ENCODE data around the gene SORCS1.

DNA sequence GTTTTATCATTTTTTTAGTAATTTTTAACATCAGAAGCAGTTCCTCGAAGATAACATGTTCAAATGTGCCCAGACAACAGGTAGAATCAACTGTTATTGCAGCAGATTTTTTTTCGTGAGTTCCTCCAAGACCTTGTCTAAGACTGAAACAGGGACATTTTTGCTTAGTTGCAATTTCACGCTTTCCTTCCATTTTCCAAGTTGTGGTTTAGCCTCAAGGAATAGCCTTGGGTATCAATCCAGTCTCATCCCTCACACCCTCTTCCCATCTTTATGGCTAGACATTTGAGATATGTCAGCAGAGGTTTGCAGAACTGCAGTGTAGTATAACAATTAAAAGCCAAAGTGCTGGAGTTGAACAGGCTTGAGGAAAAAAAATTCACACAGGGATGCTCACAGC lies 152.5 kb downstream of the SORCS1 start:
- TF ChIP-seq CTCF (IDR thresholded peaks at IDR 0.05) = no peak
- TF ChIP-seq EZH2phosphoT487 (IDR thresholded peaks at IDR 0.05) = no peak

Data from neural progenitor cell (in vitro differentiated cells).